ENCODE measurements around the gene TAS2R60.
"Not testable (repeated sequence)": the region's sequence is repeated elsewhere in the genome, so short reads cannot be mapped to it uniquely, and the experiment has no call there.

Gene TAS2R60

GRCh38 chr7:143472071-143472689, 28.9 kb downstream of the TAS2R60 start:
- not testable (repeated sequence) for DNase-seq (ENCODE audit: low read depth in 2 of 3, low spot score in 1 of 3)

GRCh38 chr7:143477501-143478150, 34.4 kb downstream of the TAS2R60 start, which contains the start of gene TAS2R41:
Gene TAS2R41 (plus strand): TSS chr7:143477873. CDS start chr7:143477873, 0 bp downstream.
- DNase-seq (ENCODE audit: low read depth in 2 of 3, low spot score in 1 of 3), result no peak

DNA sequence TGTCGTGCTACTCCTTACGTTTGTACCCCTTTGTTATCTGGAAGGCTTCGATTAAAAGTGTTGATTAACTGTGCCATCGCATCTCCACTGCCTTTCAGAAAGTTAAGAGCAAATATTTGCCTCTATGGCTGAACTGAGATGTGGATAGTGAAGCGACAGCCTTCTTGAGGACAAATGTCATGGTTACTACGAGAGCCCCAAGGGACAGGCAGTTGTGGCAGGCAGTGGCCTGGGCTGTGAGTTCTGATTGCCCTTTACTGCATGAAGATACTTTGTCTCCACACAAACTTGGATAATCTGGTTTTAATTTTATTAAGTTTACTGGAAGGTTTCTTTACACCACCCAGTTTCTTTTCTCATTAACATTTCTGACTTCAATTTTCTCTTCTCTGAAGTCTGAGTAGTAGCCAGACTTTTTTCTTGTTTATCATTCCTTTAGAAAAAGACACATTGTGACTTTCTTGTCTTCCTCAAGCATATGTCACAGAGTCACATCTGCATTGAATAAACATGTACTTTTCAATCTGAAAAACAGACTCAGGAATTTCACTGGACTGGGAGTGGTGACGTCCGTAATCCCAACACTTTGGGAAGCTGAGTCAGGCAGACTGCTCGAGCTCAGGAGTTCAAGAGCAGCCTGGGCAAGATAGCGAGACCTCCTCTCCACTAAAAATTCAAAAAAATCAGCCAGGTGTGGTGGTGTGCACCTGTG, 36.0 kb downstream of the TAS2R60 start:
- DNase-seq (ENCODE audit: low read depth in 2 of 3, low spot score in 1 of 3), result no peak

GRCh38 chr7:143480501-143480900, 37.2 kb downstream of the TAS2R60 start:
- no peak for DNase-seq (ENCODE audit: low read depth in 2 of 3, low spot score in 1 of 3)

DNA sequence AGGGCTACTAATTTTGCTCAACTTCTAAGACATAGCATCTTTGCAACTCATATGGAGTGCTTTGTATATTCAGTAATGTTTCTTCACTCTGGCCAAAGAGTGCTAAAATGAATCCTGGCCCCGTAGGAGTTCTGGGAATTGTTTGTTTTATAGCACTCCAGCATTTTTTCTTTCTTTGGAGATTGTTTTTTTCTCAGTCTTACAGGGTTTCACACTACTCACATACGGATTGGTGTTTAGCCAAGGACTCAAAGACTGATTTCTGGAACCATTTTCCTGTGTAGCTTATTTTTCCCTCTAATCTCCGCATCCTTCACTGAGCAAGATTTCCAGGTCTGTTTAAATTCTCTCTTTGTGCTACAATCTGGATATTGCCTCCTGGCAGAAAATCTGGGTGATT, 40.9 kb downstream of the TAS2R60 start:
- DNase-seq (ENCODE audit: low read depth in 2 of 3, low spot score in 1 of 3), result no peak

- no peak for DNase-seq (ENCODE audit: low read depth in 2 of 3, low spot score in 1 of 3)
Observed at GRCh38 chr7:143485094-143485493, 41.8 kb downstream of the TAS2R60 start.

- DNase-seq (ENCODE audit: low read depth in 2 of 3, low spot score in 1 of 3), result no peak
Observed at GRCh38 chr7:143485500-143485899, 42.2 kb downstream of the TAS2R60 start.

GRCh38 chr7:143486266-143486665, 43.0 kb downstream of the TAS2R60 start:
- not testable (repeated sequence) for DNase-seq (ENCODE audit: low read depth in 2 of 3, low spot score in 1 of 3)

GRCh38 chr7:143487061-143487460, 43.8 kb downstream of the TAS2R60 start:
- no peak for DNase-seq (ENCODE audit: low read depth in 2 of 3, low spot score in 1 of 3)

DNA sequence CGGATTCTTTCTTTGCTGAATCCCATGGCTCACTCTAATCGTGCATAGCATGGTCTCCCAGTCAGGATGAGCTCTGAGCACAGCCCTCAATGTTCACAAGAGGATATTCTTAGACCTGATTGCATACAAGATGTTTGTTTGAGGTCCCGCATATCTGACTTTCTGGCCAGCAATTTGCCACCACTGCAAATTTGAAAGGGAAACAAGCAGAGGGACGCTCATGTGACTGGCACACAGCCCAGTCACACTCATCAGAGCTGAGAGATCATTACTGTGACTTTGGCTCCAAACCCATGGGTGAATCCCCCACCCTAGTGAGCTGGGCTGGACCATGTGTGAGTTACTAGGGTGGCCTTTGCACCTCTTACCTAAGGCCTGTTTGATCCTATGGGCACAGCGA, 44.3 kb downstream of the TAS2R60 start:
- no peak for DNase-seq (ENCODE audit: low read depth in 2 of 3, low spot score in 1 of 3)

- no peak for DNase-seq (ENCODE audit: low read depth in 2 of 3, low spot score in 1 of 3)
Observed at GRCh38 chr7:143490717-143491306, 47.6 kb downstream of the TAS2R60 start.

- DNase-seq (ENCODE audit: low read depth in 2 of 3, low spot score in 1 of 3), result no peak
Observed at GRCh38 chr7:143492043-143492471, 48.8 kb downstream of the TAS2R60 start.

DNA sequence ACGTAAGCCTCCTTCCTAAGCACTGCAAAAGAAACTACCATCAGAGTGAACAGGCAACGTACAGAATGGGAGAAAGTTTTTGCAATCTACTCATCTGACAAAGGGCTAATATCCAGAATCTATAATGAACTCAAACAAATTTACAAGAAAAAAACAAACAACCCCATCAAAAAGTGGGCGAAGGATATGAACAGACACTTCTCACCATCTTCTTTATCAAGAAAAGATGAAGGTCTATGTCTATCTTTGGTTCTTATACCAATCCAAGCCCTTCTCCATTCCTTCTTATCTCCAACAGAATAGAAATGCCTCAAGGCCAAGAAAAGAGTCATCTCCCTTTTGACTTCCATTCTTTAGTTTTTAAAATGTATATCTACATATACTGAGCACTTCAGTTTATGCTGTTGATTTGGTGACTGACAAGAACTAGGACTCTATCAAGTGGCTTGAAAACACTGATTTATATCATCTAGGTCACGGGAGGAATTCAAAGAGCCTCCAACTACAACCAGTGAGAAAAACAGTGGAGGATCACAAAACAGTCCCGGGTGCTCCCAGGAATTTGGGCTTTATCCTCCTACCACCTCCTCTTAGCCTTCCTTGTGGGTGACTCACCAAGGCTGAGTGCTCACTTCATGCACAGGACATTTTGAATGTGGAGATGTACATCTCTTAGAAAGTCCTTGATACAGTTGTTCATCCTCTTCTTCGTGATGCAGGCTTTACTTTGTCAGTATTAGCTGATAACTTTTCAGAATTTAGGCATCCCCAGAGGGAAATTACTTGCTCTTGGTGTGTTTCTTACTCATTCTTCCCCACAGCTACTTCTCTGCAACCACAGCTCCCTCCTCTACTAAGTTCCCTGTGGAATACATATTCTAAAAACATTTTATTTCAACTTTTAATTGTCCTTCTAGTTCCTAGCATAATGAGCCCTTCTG, 49.8 kb downstream of the TAS2R60 start:
- no peak for DNase-seq (ENCODE audit: low read depth in 2 of 3, low spot score in 1 of 3)

DNA sequence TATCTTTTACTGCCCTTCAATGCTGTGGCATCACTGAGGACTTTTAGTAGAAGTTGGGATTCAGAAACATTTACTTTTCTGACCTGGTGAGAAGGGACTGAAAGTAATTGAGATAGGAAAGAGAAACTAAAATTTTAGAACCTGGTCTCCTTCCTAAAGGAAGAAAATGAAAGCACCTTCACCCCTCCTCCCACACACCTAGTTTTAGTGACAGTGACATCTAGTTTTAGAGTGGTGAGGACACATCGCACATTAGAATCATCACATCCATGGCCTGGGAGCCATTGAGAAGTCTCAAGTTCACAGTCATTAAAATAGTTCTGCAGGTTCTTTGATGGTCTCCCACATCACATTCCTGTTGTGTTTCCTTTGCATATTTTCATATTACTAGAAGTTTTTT, 50.5 kb downstream of the TAS2R60 start:
- no peak for DNase-seq (ENCODE audit: low read depth in 2 of 3, low spot score in 1 of 3)
